Kidney (tissue), 14 donors: ENCODE data around the gene DENND5A. TPM values are rescaled to one million over a fixed set of nuclear protein-coding genes. Genes with fewer than 3 reads are reported as not detected.
A peak's percentile ranks its signal among the peaks of the same experiment; 100 is the strongest.

Experiments
- DNase-seq, 5 donors: peaks; one replicate each; pipeline ENCODE4 v3.0.0-alpha.2; 2013 to 2020
- FAIRE-seq: peaks from 2 replicates; lab custom pipeline; 2012; peaks lifted over from hg19 to GRCh38; lab: Jason Lieb, UNC
- H3K27ac ChIP-seq, 2 donors: one replicate each; pipeline ENCODE4 v1.7.0; 2013; ENCODE audit warnings: low read depth in 2 of 2, low read length in 2 of 2, inconsistent platforms in 1 of 2
- H3K27me3 ChIP-seq: one replicate; pipeline ENCODE4 v1.7.1; 2013; ENCODE audit warnings: low read length, inconsistent platforms; ENCODE audit not compliant: control insufficient read depth, insufficient read depth
- H3K36me3 ChIP-seq, 3 donors: one replicate each; pipeline versions ENCODE4 v1.7.0 to v1.7.1; 2013; ENCODE audit warnings: low read length in 3 of 3, control low read depth in 1 of 3, inconsistent platforms in 1 of 3; ENCODE audit not compliant: insufficient read depth in 3 of 3, control insufficient read depth in 2 of 3
- H3K4me1 ChIP-seq, 3 donors: one replicate each; pipeline versions ENCODE4 v1.7.0 to v1.7.1; 2013; ENCODE audit warnings: low read length in 3 of 3, inconsistent platforms in 1 of 3, low read depth in 1 of 3; ENCODE audit not compliant: control insufficient read depth in 2 of 3, insufficient read depth in 2 of 3
- H3K4me3 ChIP-seq, 3 donors: one replicate each; pipeline versions ENCODE4 v1.7.0 to v1.8.1; 2013; ENCODE audit warnings: low read length in 3 of 3, control low read depth in 1 of 3, inconsistent platforms in 1 of 3
- H3K9ac ChIP-seq, 3 donors: one replicate each; pipeline versions ENCODE4 v1.7.0 to v1.7.1; 2013; ENCODE audit warnings: low read length in 3 of 3, control low read depth in 1 of 3, inconsistent platforms in 1 of 3
- H3K9me3 ChIP-seq, 3 donors: one replicate each; pipeline versions ENCODE4 v1.7.0 to v1.7.1; 2013; ENCODE audit warnings: low read length in 3 of 3, control low read depth in 1 of 3, inconsistent platforms in 1 of 3; ENCODE audit not compliant: control insufficient read depth in 2 of 3, insufficient read depth in 1 of 3
- CTCF ChIP-seq: IDR thresholded peaks from 3 replicates; pipeline ENCODE4 v1.5.1; 2012; ENCODE audit warnings: mild to moderate bottlenecking, moderate library complexity, borderline replicate concordance; ENCODE audit not compliant: insufficient read depth; ENCODE audit errors: extremely low read depth
- intact Hi-C: fragments of 100-400 bp; cut with DNase I; formaldehyde crosslinking; loops from one replicate; pipeline ENCODE4 v1.11.1; 2022
- polyA plus RNA-seq: library from polyadenylated mRNA; stranded (reverse); fragments of 350-450 nt; fragmentation: Illumina TruSeq; extraction: RNeasy Lipid Tissue Mini Kit (QIAGEN cat#74804); gene quantifications from one replicate; pipeline ENCODE4 v1.2.3, GENCODE V29; 2014; ENCODE audit warnings: low read depth, low replicate concordance; ENCODE audit not compliant: insufficient read depth
- total RNA-seq: library from RNA; stranded (reverse); fragmentation: NEBNext Ultra II Directional; extraction: Animal tissue kit (Norgen Biotek cat#: 25700); gene quantifications from one replicate; pipeline ENCODE4 v1.2.1, GENCODE V29; 2021
- donor health status: control.
- donor health status: control.
- donor health status: control.
- donor health status: control.
- donor health status: control.
- donor health status: DM: yes; HTN: yes; CAD: no.
- donor health status: Normal renal cell carcinoma (clear cell type).

The DENND5A gene
- total and polyA plus RNA-seq, 2 donors from 2014 or later: 32.4 to 53.9 TPM

DNA sequence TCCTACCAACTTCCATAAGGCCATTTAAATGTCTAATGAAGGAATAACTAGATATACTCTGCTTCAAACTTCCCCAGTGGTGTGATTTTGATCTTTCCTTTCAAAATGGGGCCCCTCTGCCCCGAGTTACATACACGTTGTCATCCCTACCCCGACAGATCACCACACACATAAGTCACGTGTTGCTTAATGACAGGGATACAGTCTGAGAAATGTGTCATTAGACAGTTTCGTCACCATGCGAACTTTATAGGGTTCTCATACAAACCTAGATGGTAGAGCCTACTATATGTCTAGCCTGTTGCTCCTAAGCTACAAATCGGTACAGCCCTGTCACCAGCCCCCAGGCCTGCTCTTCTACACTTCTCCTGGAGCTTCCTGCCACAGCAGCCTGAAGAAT lies 124.0 kb downstream of the DENND5A start:
- DNase-seq: no peak
- Histone ChIP-seq H3K9ac (no peak overlapping the region), H3K4me1 (peaks cover 0 to 31% (median 22%) of the 10 kb centered on the region in 3 donors), H3K36me3 (peaks cover 10 to 28% (median 25%) of the 10 kb centered on the region in 3 donors), H3K27ac (no peak overlapping the region), H3K4me3 (no peak overlapping the region), H3K27me3 (no peaks in the 10 kb centered on the region), H3K9me3 (no peaks in the 10 kb centered on the region)
- FAIRE-seq: no peak
- TF ChIP-seq CTCF: no peak
- intact Hi-C loops: no loop called here

DNA sequence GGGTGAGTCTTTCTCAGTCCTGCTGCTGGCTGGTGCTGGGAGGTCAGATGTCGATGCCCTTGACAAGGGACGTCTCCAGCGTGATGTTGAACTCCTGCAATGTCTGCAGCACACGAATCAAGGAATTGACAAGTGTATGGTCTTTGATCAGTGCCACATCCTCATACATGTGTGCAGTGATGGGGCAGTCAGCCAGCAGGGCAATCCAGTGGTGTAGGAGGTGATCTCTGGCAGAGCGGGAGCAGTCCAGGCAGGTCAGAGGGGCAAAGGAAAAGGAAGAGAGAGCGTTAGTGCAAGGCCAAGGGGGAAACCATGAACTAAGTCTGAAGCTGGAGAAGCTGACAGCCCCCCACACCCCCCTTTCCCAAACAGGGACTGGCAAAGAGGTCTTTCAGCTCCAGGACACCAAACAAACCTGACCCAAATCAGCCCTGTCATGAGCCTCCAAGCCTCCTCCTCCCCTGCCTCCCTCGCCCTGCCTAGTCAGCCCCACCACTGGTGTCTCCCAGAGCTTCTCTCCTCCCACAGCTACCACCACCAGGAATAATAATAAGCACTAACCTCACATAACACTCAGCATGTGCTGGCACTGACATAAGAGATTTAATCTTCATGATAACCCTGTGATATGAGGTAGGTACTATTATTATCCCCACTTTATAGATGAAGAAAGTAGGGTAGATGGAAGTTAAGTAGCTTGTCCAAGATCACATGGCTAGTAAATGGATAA lies 125.4 kb downstream of the DENND5A start:
- peak overlapping the region in 1 of 3 donors; percentile 14 for H3K4me3 ChIP-seq
- no peak for DNase-seq
- FAIRE-seq: no peak
- no peak for TF ChIP-seq CTCF
- intact Hi-C loops: loop anchor here (10.0 kb wide), 1 partner anchor 125 kb away; no protein-coding TSS in a partner anchor
- H3K36me3 ChIP-seq: peaks cover 10 to 23% (median 14%) of the 10 kb centered on the region in 3 donors
- H3K9ac ChIP-seq: no peak overlapping the region
- H3K27ac ChIP-seq: peak overlapping the region; percentile 5 to 83
- H3K9me3 ChIP-seq: no peaks in the 10 kb centered on the region
- H3K4me1 ChIP-seq: peaks cover 0 to 31% (median 22%) of the 10 kb centered on the region in 3 donors
- no peaks in the 10 kb centered on the region for H3K27me3 ChIP-seq

DNA sequence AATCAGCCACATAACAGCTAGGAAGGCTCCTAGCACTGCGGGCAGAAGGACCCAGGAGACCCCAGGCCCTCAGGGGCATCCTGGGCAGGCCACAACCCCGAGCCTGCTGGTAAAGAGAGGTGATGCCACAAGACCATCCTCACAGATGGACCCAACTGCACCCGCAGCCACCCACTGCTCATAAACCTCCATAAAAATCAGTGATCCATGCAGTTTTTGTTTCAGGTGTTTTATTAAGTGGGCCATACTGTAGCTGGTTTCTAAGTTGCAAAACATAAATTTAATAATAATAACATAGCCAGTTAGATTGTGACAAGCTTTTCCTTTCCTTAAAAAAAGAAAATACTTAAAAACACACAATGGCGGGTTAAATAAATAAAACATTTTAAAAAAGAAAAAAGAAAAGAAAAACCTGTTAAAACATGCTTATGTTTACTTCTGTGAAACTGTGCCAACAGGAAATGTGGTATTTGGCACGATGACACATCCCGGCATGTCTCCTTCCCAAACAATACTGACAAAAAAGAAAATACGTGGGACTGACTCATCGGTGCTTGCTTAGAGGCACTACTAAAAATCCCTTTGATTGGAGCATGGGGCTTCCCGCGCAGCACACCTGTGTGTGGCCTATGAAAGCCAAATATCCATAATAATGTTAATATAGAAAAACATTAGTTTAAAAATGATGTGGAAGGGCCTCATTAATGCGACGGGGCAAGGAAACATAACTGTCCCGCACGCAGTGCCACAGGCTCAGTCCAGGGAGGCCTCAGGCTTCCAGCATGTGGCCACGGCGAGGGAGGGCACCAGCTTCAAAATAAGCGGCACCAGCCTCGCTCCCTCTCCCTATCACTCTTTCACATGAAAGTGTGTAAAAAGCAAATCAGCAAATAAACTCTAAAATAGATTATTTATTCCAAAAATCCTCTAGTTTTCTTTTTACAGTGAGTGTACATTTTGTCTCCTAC lies 126.3 kb downstream of the DENND5A start:
- FAIRE-seq: peak; percentile 76
- peak in 1 of 5 donors; percentile 50 for DNase-seq
- Histone ChIP-seq H3K9me3 (no peaks in the 10 kb centered on the region), H3K36me3 (peaks cover 10 to 19% (median 13%) of the 10 kb centered on the region in 3 donors), H3K4me1 (peaks cover 0 to 31% (median 22%) of the 10 kb centered on the region in 3 donors), H3K27ac (peak overlapping the region; percentile 47 to 83), H3K4me3 (no peak overlapping the region), H3K9ac (no peak overlapping the region), H3K27me3 (no peaks in the 10 kb centered on the region)
- no peak for TF ChIP-seq CTCF
- intact Hi-C loops: loop anchor here (10.0 kb wide), 1 partner anchor 124 kb away; no protein-coding TSS in a partner anchor
